ENCODE results near the gene ARID5A. TPM values are rescaled to one million over a fixed set of nuclear protein-coding genes. Genes with fewer than 3 reads are reported as not detected.

ARID5A gene
- polyA plus RNA-seq, 3 donors = 27.8 to 38.8 (median 37.7) TPM

DNA sequence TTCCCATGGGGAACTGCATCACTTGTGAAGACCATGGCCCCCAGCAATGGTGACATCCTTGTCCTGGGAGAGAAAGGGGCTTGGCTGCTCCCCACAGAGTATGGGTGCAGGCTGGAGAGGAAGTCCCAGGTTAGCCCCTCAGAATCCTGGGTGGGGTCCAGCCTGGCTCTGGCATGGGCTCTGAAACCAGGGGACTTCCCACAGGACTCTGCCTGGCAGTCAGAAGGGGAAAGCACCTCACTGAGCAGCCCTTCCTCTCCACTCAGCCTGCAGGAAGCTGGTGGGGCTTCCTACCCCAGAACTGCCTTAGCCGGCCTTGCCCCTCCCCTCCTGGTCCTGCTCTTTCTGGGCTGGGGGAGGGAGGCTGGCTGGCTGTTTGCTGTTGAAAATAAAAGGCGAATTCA is 35.1 kb upstream of the ARID5A start:
- intact Hi-C loops (cut with micrococcal nuclease) = no loop called here
- Histone ChIP-seq H3K4me2 (replicated peaks; ENCODE audit: extremely low read depth, low read length, poor library complexity, severe bottlenecking) (no peak overlapping the region), H3K27me3 (ENCODE audit: control insufficient read depth in 2 of 2, insufficient read depth in 2 of 2, low read length in 2 of 2) (no peaks in the 10 kb centered on the region), H3K4me1 (ENCODE audit: control insufficient read depth in 1 of 2, insufficient read depth in 2 of 2, low read length in 2 of 2) (peaks cover 0 to 9% of the 10 kb centered on the region in 2 donors), H3K27ac (ENCODE audit: low read depth in 1 of 2, low read length in 2 of 2) (no peak overlapping the region), H3K9me3 (replicated peaks in 1 of 2; ENCODE audit: control insufficient read depth in 1 of 2, insufficient read depth in 1 of 2, low read length in 2 of 2) (no peaks in the 10 kb centered on the region), H3K36me3 (replicated peaks in 1 of 2; ENCODE audit: control insufficient read depth in 1 of 2, insufficient read depth in 2 of 2, low read length in 2 of 2) (no peaks in the 10 kb centered on the region), H3K79me2 (ENCODE audit: insufficient read depth, low read length) (no peaks in the 10 kb centered on the region), H2AFZ (ENCODE audit: insufficient read depth, low read depth, low read length, poor library complexity, severe bottlenecking) (no peak overlapping the region), H3K9ac (ENCODE audit: insufficient read depth, low read length, poor library complexity, severe bottlenecking) (no peak overlapping the region), H4K20me1 (ENCODE audit: insufficient read depth, low read length) (no peaks in the 10 kb centered on the region), H3K4me3 (replicated peaks in 1 of 3; ENCODE audit: low read depth in 2 of 3, low read length in 3 of 3) (no peak overlapping the region)
- peak in 2 of 3 donors; percentile 15 to 62 for DNase-seq
- Mint-ChIP-seq H3K4me1 (peaks cover 7% of the 10 kb centered on the region), H3K27ac (no peak overlapping the region), H3K27me3 (ENCODE audit: low read depth in 3 of 3) (peaks cover 3 to 25% (median 15%) of the 10 kb centered on the region in 3 donors), H3K36me3 (no peaks in the 10 kb centered on the region), H3K9me3 (peaks cover 0 to 6% (median 0%) of the 10 kb centered on the region in 7 donors), H3K4me3 (no peak overlapping the region)
- no peak for TF ChIP-seq CTCF (IDR thresholded peaks at IDR 0.05)
- WGBS (ENCODE audit: insufficient coverage) = no CpG with 5 or more reads among the region's 2 CpGs

- no peak for TF ChIP-seq CTCF (IDR thresholded peaks at IDR 0.05)
- Histone ChIP-seq H3K9me3 (replicated peaks in 1 of 2; ENCODE audit: control insufficient read depth in 1 of 2, insufficient read depth in 1 of 2, low read length in 2 of 2) (no peaks in the 10 kb centered on the region), H3K79me2 (ENCODE audit: insufficient read depth, low read length) (no peaks in the 10 kb centered on the region), H3K27me3 (ENCODE audit: control insufficient read depth in 2 of 2, insufficient read depth in 2 of 2, low read length in 2 of 2) (no peaks in the 10 kb centered on the region), H3K9ac (ENCODE audit: insufficient read depth, low read length, poor library complexity, severe bottlenecking) (no peak overlapping the region), H3K36me3 (replicated peaks in 1 of 2; ENCODE audit: control insufficient read depth in 1 of 2, insufficient read depth in 2 of 2, low read length in 2 of 2) (no peaks in the 10 kb centered on the region), H3K4me2 (replicated peaks; ENCODE audit: extremely low read depth, low read length, poor library complexity, severe bottlenecking) (no peak overlapping the region), H4K20me1 (ENCODE audit: insufficient read depth, low read length) (no peaks in the 10 kb centered on the region), H2AFZ (ENCODE audit: insufficient read depth, low read depth, low read length, poor library complexity, severe bottlenecking) (no peak overlapping the region), H3K4me1 (ENCODE audit: control insufficient read depth in 1 of 2, insufficient read depth in 2 of 2, low read length in 2 of 2) (peaks cover 0 to 9% of the 10 kb centered on the region in 2 donors), H3K27ac (ENCODE audit: low read depth in 1 of 2, low read length in 2 of 2) (no peak overlapping the region), H3K4me3 (replicated peaks in 1 of 3; ENCODE audit: low read depth in 2 of 3, low read length in 3 of 3) (no peak overlapping the region)
- no peak for DNase-seq
- Mint-ChIP-seq H3K9me3 (peaks cover 0 to 6% (median 0%) of the 10 kb centered on the region in 7 donors), H3K4me3 (no peak overlapping the region), H3K27me3 (ENCODE audit: low read depth in 3 of 3) (peaks cover 3 to 25% (median 15%) of the 10 kb centered on the region in 3 donors), H3K36me3 (no peaks in the 10 kb centered on the region), H3K27ac (no peak overlapping the region), H3K4me1 (peaks cover 7% of the 10 kb centered on the region)
- whole genome bisulfite sequencing (ENCODE audit: insufficient coverage) = 92% methylated on average over 10 of the region's 16 CpGs
- intact Hi-C loops (cut with micrococcal nuclease) = no loop called here
Measured at GRCh38 chr2:96501886-96502810, 34.4 kb upstream of the ARID5A start.
